WERI-Rb-1 (cell line): ENCODE data around the gene CDC42EP2.
A peak's percentile ranks its signal among the peaks of the same experiment; 100 is the strongest.
"Not testable (repeated sequence)": the region's sequence is repeated elsewhere in the genome, so short reads cannot be mapped to it uniquely, and the experiment has no call there.

Experiments used
- DNase-seq: peaks from one replicate; pipeline ENCODE4 v3.0.0-alpha.2; 2020
- H3K27ac ChIP-seq: fragments of 250-450 bp; sonication (Bioruptor Pico); 2 replicates; pipeline ENCODE4 v1.5.1; 2020; ENCODE audit warnings: mild to moderate bottlenecking, moderate library complexity
- H3K27me3 ChIP-seq: fragments of 250-450 bp; sonication (Bioruptor Pico); 2 replicates; pipeline ENCODE4 v1.5.1; 2021; ENCODE audit warnings: mild to moderate bottlenecking, low read depth, moderate library complexity; ENCODE audit not compliant: insufficient read depth, severe bottlenecking
- H3K36me3 ChIP-seq: fragments of 250-450 bp; sonication (Bioruptor Pico); 2 replicates; pipeline ENCODE4 v1.5.1; 2020; ENCODE audit warnings: mild to moderate bottlenecking, moderate library complexity
- H3K4me3 ChIP-seq: 2 replicates; pipeline ENCODE4 v1.5.1; 2011; ENCODE audit warnings: low read depth, mild to moderate bottlenecking, control low read depth, low read length
- H3K9me3 ChIP-seq: fragments of 250-450 bp; sonication (Bioruptor Pico); 2 replicates; pipeline ENCODE4 v1.5.1; 2021; ENCODE audit warnings: mild to moderate bottlenecking, moderate library complexity; ENCODE audit not compliant: severe bottlenecking
- CTCF ChIP-seq: IDR thresholded peaks from 2 replicates; pipeline ENCODE4 v1.5.1; 2011; ENCODE audit warnings: low read depth, mild to moderate bottlenecking, control low read depth, inconsistent platforms, low read length

CDC42EP2 gene

DNA sequence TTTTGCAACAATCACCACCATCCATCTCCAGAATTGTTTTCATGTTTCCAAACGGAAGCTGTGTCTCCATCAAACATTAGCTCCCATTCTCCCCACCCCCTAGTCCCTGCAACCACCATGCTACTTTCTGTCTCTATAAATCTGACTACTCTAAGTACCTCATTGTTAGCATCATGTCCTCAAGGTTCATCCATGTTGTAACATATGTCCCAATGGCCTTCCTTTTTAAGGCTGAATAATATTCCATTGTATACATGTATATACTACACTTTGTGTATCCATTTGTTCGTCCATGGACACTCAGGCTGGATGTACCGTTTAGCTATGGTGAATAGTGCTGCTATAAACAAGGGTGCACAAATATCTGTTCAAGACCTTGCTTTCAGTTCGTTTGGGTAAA is 10.8 kb downstream of the CDC42EP2 start:
- Histone ChIP-seq H3K4me3 (no peak overlapping the region), H3K27ac (no peak overlapping the region), H3K36me3 (peaks cover 18% of the 10 kb centered on the region), H3K9me3 (no peaks in the 10 kb centered on the region), H3K27me3 (no peaks in the 10 kb centered on the region)
- no peak for TF ChIP-seq CTCF
- no peak for DNase-seq

DNA sequence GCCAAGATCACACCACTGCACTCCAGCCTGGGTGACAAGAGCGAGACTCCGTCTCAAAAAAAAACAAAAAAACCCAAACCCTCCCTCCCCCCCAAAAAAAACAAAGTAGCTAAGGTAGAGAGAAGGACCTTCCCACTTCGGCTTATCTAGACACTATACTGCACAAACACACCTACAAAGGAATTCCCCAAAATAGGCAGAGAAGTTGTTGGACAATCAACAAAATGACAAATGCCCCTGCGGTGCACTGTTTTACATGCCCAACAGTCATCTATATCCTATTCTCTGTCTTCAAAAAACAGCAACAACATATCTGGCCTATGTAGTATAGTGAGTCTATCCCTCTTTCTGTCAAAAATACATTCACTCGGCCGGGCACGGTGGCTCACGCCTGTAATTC is 12.4 kb downstream of the CDC42EP2 start:
- no peaks in the 10 kb centered on the region for H3K9me3 ChIP-seq
- no peaks in the 10 kb centered on the region for H3K27me3 ChIP-seq
- H3K4me3 ChIP-seq = no peak overlapping the region
- H3K27ac ChIP-seq = no peak overlapping the region
- peaks cover 4% of the 10 kb centered on the region; the same call in 1 of the 2 replicates for H3K36me3 ChIP-seq
- TF ChIP-seq CTCF = no peak
- DNase-seq = no peak

- Histone ChIP-seq H3K27ac (peak overlapping the region; percentile 32; the same call in 1 of the 2 replicates), H3K36me3 (no peaks in the 10 kb centered on the region), H3K27me3 (no peaks in the 10 kb centered on the region), H3K4me3 (peak overlapping the region; percentile 27), H3K9me3 (no peaks in the 10 kb centered on the region)
- no peak for TF ChIP-seq CTCF
- DNase-seq = no peak
These were observed 14.8 kb downstream of the CDC42EP2 start for GRCh38 chr11:65329478-65329877.

GRCh38 chr11:65329944-65330403 is 15.3 kb downstream of the CDC42EP2 start:
- DNase-seq = peak; percentile 88
- peak overlapping the region; percentile 27 for H3K4me3 ChIP-seq
- no peaks in the 10 kb centered on the region for H3K36me3 ChIP-seq
- peak overlapping the region; percentile 32; the same call in 1 of the 2 replicates for H3K27ac ChIP-seq
- H3K27me3 ChIP-seq = no peaks in the 10 kb centered on the region
- peak; percentile 68 for TF ChIP-seq CTCF
- no peaks in the 10 kb centered on the region for H3K9me3 ChIP-seq

- Histone ChIP-seq H3K36me3 (0 out of 2 replicates have a peak, but pooled peaks cover 4% of the 10 kb centered on the region), H3K4me3 (no peak overlapping the region), H3K27me3 (no peaks in the 10 kb centered on the region), H3K27ac (no peak overlapping the region), H3K9me3 (no peaks in the 10 kb centered on the region)
- no peak for TF ChIP-seq CTCF
- no peak for DNase-seq
These were observed 15.9 kb downstream of the CDC42EP2 start for GRCh38 chr11:65330544-65330943.

GRCh38 chr11:65332591-65332990 is 17.9 kb downstream of the CDC42EP2 start:
- peaks cover 13% of the 10 kb centered on the region; the same call in 1 of the 2 replicates for H3K36me3 ChIP-seq
- H3K9me3 ChIP-seq, H3K27me3 ChIP-seq, DNase-seq, H3K4me3 ChIP-seq, H3K27ac ChIP-seq: not testable (repeated sequence)
